DOHH2 (cell line): ENCODE results near the gene NCAPG2.

Experiments used
- H3F3A ChIP-seq: fragments of 200-600 bp; sonication (generic), shearing (Covaris generic); 2 replicates; pipeline ENCODE4 v1.6.0; 2016; ENCODE audit warnings: antibody characterized with exemption, mild to moderate bottlenecking; ENCODE audit not compliant: control insufficient read depth, insufficient read depth
- H3K27ac ChIP-seq: fragments of 200-600 bp; sonication (generic); 2 replicates; pipeline ENCODE4 v1.5.1; 2014; ENCODE audit warnings: low read depth, mild to moderate bottlenecking, low read length, moderate library complexity
- H3K27me3 ChIP-seq: fragments of 200-600 bp; sonication (generic); 2 replicates; pipeline ENCODE4 v1.6.1; 2014; ENCODE audit warnings: mild to moderate bottlenecking, low read length, mixed read lengths; ENCODE audit not compliant: control insufficient read depth
- H3K36me3 ChIP-seq: fragments of 200-600 bp; sonication (generic); 2 replicates; pipeline ENCODE4 v1.6.1; 2014; ENCODE audit warnings: mild to moderate bottlenecking, low read length, moderate library complexity, mixed read lengths; ENCODE audit not compliant: control insufficient read depth
- H3K4me1 ChIP-seq: fragments of 200-600 bp; sonication (generic); 2 replicates; pipeline ENCODE4 v1.6.1; 2014; ENCODE audit warnings: mild to moderate bottlenecking, low read length, mixed read lengths; ENCODE audit not compliant: control insufficient read depth
- H3K4me2 ChIP-seq: fragments of 200-600 bp; sonication (generic); 2 replicates; pipeline ENCODE4 v1.6.0; 2014; ENCODE audit warnings: mild to moderate bottlenecking, low read length, moderate library complexity
- H3K4me3 ChIP-seq: fragments of 200-600 bp; sonication (generic); 2 replicates; pipeline ENCODE4 v1.5.1; 2014; ENCODE audit warnings: mild to moderate bottlenecking, low read length, mixed read lengths
- H3K79me2 ChIP-seq: fragments of 200-600 bp; sonication (generic); 2 replicates; pipeline ENCODE4 v1.6.1; 2014; ENCODE audit warnings: mild to moderate bottlenecking, low read length, mixed read lengths; ENCODE audit not compliant: control insufficient read depth
- H3K9me2 ChIP-seq: fragments of 200-600 bp; sonication (generic); replicated peaks from 2 replicates; pipeline ENCODE4 v1.6.1; 2014; ENCODE audit warnings: mild to moderate bottlenecking, low read length, mixed read lengths; ENCODE audit not compliant: control insufficient read depth
- H3K9me3 ChIP-seq: fragments of 200-600 bp; sonication (generic); 2 replicates; pipeline ENCODE4 v1.6.1; 2014; ENCODE audit warnings: antibody characterized with exemption, low read length, mixed read lengths; ENCODE audit not compliant: control insufficient read depth, insufficient read depth
- H4K20me1 ChIP-seq: fragments of 200-600 bp; sonication (generic); 2 replicates; pipeline ENCODE4 v1.6.0; 2014; ENCODE audit warnings: low read depth, mild to moderate bottlenecking, antibody characterized with exemption, low read length, moderate library complexity; ENCODE audit not compliant: control insufficient read depth, insufficient read depth
- CTCF ChIP-seq: fragments of 200-600 bp; sonication (generic); IDR thresholded peaks from one replicate; pipeline ENCODE4 v1.5.1; 2014; ENCODE audit warnings: antibody characterized with exemption, mild to moderate bottlenecking, low read depth, low read length; ENCODE audit not compliant: poor library complexity, severe bottlenecking
- EZH2phosphoT487 ChIP-seq: fragments of 200-600 bp; sonication (generic); IDR thresholded peaks from 2 replicates; pipeline ENCODE4 v1.6.1; 2017; ENCODE audit warnings: borderline replicate concordance, mild to moderate bottlenecking, antibody characterized with exemption, low read length, moderate library complexity, mixed read lengths

Gene NCAPG2

GRCh38 chr7:158725506-158725800 lies 20.8 kb upstream of the NCAPG2 start:
- Histone ChIP-seq H3K79me2 (no peaks in the 10 kb centered on the region), H3K9me3 (no peaks in the 10 kb centered on the region), H3K27ac (no peak overlapping the region), H3K4me2 (no peak overlapping the region), H3F3A (peaks cover 4% of the 10 kb centered on the region; the same call in 1 of the 2 replicates), H3K9me2 (no peaks in the 10 kb centered on the region), H4K20me1 (no peaks in the 10 kb centered on the region), H3K4me1 (no peaks in the 10 kb centered on the region), H3K4me3 (no peak overlapping the region), H3K27me3 (peaks cover 2% of the 10 kb centered on the region; the same call in 1 of the 2 replicates), H3K36me3 (no peaks in the 10 kb centered on the region)
- TF ChIP-seq EZH2phosphoT487 (no peak), CTCF (no peak)

- peaks cover 2% of the 10 kb centered on the region; the same call in 1 of the 2 replicates for H3K27me3 ChIP-seq
- H3F3A ChIP-seq = peaks cover 4% of the 10 kb centered on the region; the same call in 1 of the 2 replicates
- no peaks in the 10 kb centered on the region for H4K20me1 ChIP-seq
- H3K79me2 ChIP-seq = no peaks in the 10 kb centered on the region
- H3K9me2 ChIP-seq = no peaks in the 10 kb centered on the region
- H3K4me3 ChIP-seq = no peak overlapping the region
- TF ChIP-seq CTCF (no peak), EZH2phosphoT487 (no peak)
- no peak overlapping the region for H3K4me2 ChIP-seq
- H3K4me1 ChIP-seq = no peaks in the 10 kb centered on the region
- no peaks in the 10 kb centered on the region for H3K9me3 ChIP-seq
- H3K36me3 ChIP-seq = no peaks in the 10 kb centered on the region
- H3K27ac ChIP-seq = no peak overlapping the region
These were observed 20.3 kb upstream of the NCAPG2 start for GRCh38 chr7:158724658-158725505.

- H3K4me1 ChIP-seq = no peaks in the 10 kb centered on the region
- H3K4me2 ChIP-seq = no peak overlapping the region
- H3K9me2 ChIP-seq = no peaks in the 10 kb centered on the region
- TF ChIP-seq CTCF (no peak), EZH2phosphoT487 (no peak)
- no peak overlapping the region for H3K4me3 ChIP-seq
- no peaks in the 10 kb centered on the region for H3K36me3 ChIP-seq
- no peaks in the 10 kb centered on the region for H3K9me3 ChIP-seq
- no peaks in the 10 kb centered on the region for H4K20me1 ChIP-seq
- peaks cover 4% of the 10 kb centered on the region; the same call in 1 of the 2 replicates for H3F3A ChIP-seq
- no peak overlapping the region for H3K27ac ChIP-seq
- no peaks in the 10 kb centered on the region for H3K79me2 ChIP-seq
- peaks cover 2% of the 10 kb centered on the region; the same call in 1 of the 2 replicates for H3K27me3 ChIP-seq
These were observed 19.2 kb upstream of the NCAPG2 start for GRCh38 chr7:158723714-158724385.
